HAP-1 (cell line): ENCODE data around the gene SAP30BP.

ENCODE experiments used
- DNase-seq, 2 experiments: peaks; one replicate each; pipeline ENCODE4 v3.0.0-alpha.2; 2016 to 2020; ENCODE audit warnings: low spot score in 2 of 2
- H3K27me3 ChIP-seq: fragments of 250-450 bp; sonication (Bioruptor Pico); 2 replicates; pipeline ENCODE4 v1.5.1; 2020; ENCODE audit warnings: low read depth, mild to moderate bottlenecking, moderate library complexity
- H3K36me3 ChIP-seq: fragments of 250-450 bp; sonication (Bioruptor Pico); replicated peaks from 2 replicates; pipeline ENCODE4 v1.5.1; 2020; ENCODE audit warnings: mild to moderate bottlenecking
- H3K4me1 ChIP-seq: fragments of 250-450 bp; sonication (Bioruptor Pico); 2 replicates; pipeline ENCODE4 v1.5.1; 2020; ENCODE audit warnings: mild to moderate bottlenecking
- H3K4me3 ChIP-seq: fragments of 250-450 bp; sonication (Bioruptor Pico); 2 replicates; pipeline ENCODE4 v1.5.1; 2020; ENCODE audit warnings: mild to moderate bottlenecking, moderate library complexity
- H3K9me3 ChIP-seq: fragments of 250-450 bp; sonication (Bioruptor Pico); 2 replicates; pipeline ENCODE4 v1.5.1; 2020; ENCODE audit warnings: mild to moderate bottlenecking, moderate library complexity
- in situ Hi-C: fragments of 300-500 bp; cut with MboI; formaldehyde crosslinking; loops from 3 replicates; pipeline ENCODE4 v1.14.3; 2020; ENCODE audit warnings: low sequenced_read_pairs, inconsistent platforms, mixed read lengths

The SAP30BP gene

DNA sequence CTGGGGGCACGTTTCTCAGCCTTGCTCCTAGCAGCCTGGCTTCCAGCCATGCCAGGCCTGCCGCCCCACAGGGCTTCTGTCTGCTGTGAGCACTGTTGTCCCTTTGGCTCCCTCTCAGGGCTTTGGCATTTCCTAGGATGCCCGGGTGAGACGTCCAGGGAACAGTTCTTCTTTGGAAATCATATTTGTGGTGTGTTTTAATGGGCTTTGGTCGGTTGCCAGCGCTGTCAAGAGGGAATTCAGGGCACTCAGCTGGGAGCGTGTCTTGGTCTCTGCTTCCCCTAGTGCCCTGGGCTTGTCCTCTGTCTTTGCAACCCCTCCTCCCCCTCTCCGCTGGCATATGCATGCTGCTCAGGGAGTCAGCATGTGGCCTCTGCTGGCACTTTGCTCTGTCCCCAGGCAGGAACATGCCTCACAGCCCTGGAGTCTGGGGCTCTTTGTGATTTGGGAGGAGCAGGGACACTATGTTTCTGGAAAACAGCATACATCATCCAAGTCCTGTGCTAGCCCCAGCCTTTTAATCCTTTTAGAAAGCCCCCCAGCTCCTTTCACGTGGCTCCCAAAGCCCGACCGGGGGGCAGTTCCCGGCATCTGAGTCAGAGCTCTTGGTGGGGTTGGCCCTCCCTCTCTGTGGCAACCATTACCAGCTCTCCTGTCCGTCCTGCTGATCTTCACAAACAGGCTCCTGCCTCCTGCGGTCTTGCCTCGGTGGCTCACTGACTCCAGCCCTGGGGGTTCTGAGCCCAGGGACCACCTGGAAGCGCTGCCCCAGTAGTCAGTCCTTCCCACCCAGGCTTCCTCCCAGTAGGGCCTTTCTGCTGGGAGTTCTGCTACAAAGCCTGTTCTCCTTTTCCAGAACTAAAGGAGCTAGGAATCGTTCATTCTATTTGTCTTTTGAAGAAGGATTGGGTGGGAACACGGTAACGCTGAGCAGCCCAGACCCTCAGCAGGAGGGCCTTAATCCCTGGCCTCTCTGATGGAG, 26.7 kb downstream of the SAP30BP start:
- H3K27me3 ChIP-seq = no peaks in the 10 kb centered on the region
- no peaks in the 10 kb centered on the region for H3K4me1 ChIP-seq
- H3K4me3 ChIP-seq = no peak overlapping the region
- in situ Hi-C loops = no loop called here
- DNase-seq = no peak
- H3K36me3 ChIP-seq = peaks cover 35% of the 10 kb centered on the region
- H3K9me3 ChIP-seq = no peaks in the 10 kb centered on the region

- in situ Hi-C loops = no loop called here
- H3K27me3 ChIP-seq = no peaks in the 10 kb centered on the region
- H3K4me3 ChIP-seq = no peak overlapping the region
Observed at GRCh38 chr17:75694536-75694935, 27.4 kb downstream of the SAP30BP start.

DNA sequence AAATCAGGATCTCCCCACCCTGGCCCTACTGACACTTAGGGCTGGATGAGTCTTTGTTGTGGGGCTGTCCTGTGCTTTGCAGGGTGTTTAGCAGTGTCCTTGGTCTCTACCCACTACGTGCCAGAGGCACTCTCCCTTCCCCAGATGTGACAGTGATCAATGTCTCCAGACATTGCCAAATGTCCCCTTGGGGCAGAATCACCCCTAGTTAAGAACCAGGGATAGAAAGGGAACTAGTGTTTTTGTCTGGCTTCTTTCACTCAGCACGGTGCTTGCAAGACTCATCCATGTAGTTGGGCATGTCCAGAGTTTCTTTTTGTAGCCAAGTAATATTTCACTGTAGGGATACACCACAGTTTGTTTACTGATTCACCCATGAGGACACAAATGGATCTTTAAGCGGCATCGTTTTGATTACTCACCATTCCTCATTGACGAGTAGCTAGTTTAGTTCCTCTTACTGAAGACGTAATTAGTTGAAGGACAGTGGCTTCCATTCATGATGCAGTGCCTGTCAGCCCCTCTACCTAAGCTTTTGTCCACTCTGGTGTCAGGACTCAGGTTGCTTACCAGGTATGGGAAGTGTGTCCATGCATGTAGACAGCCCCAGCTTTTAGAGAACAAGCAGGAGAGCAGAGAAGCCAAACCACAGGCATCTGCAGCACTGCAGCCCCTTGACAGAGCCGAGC, 28.1 kb downstream of the SAP30BP start:
- Histone ChIP-seq H3K4me1 (no peaks in the 10 kb centered on the region), H3K9me3 (no peaks in the 10 kb centered on the region), H3K27me3 (no peaks in the 10 kb centered on the region), H3K4me3 (no peak overlapping the region), H3K36me3 (peaks cover 50% of the 10 kb centered on the region)
- DNase-seq = no peak
- in situ Hi-C loops = no loop called here

More at GRCh38 chr17:75694536-75694935, 27.4 kb downstream of the SAP30BP start:
- H3K36me3 ChIP-seq = peaks cover 43% of the 10 kb centered on the region
- no peaks in the 10 kb centered on the region for H3K4me1 ChIP-seq
- H3K9me3 ChIP-seq = no peaks in the 10 kb centered on the region
- no peak for DNase-seq

DNA sequence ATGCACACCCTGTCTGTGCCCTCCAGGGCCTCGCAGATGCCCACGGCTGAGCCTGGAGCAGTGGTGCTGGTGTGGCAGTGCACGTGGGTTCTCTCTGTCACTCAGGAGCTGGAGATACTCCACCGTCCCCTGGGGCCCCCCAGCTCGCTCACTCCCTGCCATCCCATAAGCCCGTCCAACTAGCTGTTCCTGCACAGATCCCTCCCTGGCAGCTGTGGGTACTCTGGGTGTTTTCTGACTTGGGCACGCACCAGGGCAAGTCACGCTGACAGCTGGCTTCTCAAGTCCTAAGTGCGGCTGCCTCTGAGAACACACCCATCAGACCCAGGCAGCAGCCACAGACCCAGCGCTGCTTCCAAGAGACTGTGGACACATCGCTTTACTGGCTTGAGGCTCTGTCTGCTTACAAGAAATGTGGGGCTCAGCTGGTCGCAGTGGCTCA, 28.7 kb downstream of the SAP30BP start:
- no peaks in the 10 kb centered on the region for H3K4me1 ChIP-seq
- peaks cover 56% of the 10 kb centered on the region for H3K36me3 ChIP-seq
- H3K27me3 ChIP-seq = no peaks in the 10 kb centered on the region
- no peak overlapping the region for H3K4me3 ChIP-seq
- DNase-seq = no peak
- H3K9me3 ChIP-seq = no peaks in the 10 kb centered on the region
- in situ Hi-C loops = no loop called here

GRCh38 chr17:75697651-75698291, 30.6 kb downstream of the SAP30BP start:
- Histone ChIP-seq H3K27me3 (no peaks in the 10 kb centered on the region), H3K4me1 (no peaks in the 10 kb centered on the region), H3K9me3 (no peaks in the 10 kb centered on the region), H3K36me3 (peaks cover 70% of the 10 kb centered on the region), H3K4me3 (no peak overlapping the region)
- in situ Hi-C loops = no loop called here
- DNase-seq = no peak

DNA sequence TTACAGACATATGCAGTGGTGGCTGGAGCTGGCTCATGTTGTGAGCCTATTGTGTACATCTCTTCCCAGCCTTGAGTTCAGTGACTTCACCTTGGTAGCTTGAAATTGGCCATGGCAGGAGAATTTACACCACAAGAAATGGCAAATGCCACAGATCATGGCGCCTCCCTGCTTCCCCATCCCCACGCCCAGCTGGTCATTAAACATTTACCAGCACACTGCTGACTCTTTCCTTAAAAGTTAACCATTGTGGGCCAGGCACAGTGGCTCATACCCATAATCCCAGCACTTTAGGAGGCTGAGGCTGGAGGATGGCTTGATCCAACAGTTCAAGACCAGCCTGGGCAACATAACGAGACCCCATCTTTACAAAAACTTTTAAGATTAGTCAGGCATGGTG, 31.5 kb downstream of the SAP30BP start:
- no peak overlapping the region for H3K4me3 ChIP-seq
- DNase-seq = no peak
- peaks cover 79% of the 10 kb centered on the region for H3K36me3 ChIP-seq
- in situ Hi-C loops = no loop called here
- H3K9me3 ChIP-seq = no peaks in the 10 kb centered on the region
- H3K27me3 ChIP-seq = no peaks in the 10 kb centered on the region
- H3K4me1 ChIP-seq = no peaks in the 10 kb centered on the region

- Histone ChIP-seq H3K4me3 (no peak overlapping the region), H3K4me1 (no peaks in the 10 kb centered on the region), H3K27me3 (no peaks in the 10 kb centered on the region), H3K36me3 (peaks cover 86% of the 10 kb centered on the region), H3K9me3 (no peaks in the 10 kb centered on the region)
- in situ Hi-C loops = no loop called here
- DNase-seq = no peak
Observed at GRCh38 chr17:75701288-75701687, 34.1 kb downstream of the SAP30BP start.

DNA sequence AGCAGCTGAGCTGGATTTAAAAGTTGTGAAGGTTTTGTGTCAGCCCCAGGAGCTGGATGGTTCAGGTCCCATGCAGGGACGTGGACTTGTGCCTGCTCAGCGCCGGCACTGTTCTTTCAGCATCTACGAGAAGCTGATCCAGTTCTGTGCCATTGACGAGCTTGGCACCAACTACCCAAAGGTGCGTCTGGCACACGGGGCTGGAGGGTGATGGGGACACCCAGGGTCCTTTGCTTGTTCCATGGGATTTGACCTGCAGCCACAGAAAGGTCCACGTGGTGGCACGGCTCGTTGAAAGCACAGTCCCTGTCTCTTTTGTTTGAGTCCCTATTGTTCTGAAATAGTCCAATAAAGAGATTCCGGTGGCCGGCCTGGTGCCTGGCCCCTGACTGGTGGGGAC, 36.1 kb downstream of the SAP30BP start:
- H3K9me3 ChIP-seq = no peaks in the 10 kb centered on the region

GRCh38 chr17:75703591-75703990, 36.5 kb downstream of the SAP30BP start:
- no peaks in the 10 kb centered on the region for H3K4me1 ChIP-seq
- peaks cover 82% of the 10 kb centered on the region for H3K36me3 ChIP-seq
- DNase-seq = no peak
- in situ Hi-C loops = no loop called here
- H3K27me3 ChIP-seq = no peaks in the 10 kb centered on the region
- no peaks in the 10 kb centered on the region for H3K9me3 ChIP-seq
- H3K4me3 ChIP-seq = no peak overlapping the region

More for the DNA sequence above, 36.1 kb downstream of the SAP30BP start:
- no peaks in the 10 kb centered on the region for H3K4me1 ChIP-seq
- DNase-seq = no peak
- H3K4me3 ChIP-seq = no peak overlapping the region
- in situ Hi-C loops = no loop called here
- peaks cover 82% of the 10 kb centered on the region for H3K36me3 ChIP-seq
- no peaks in the 10 kb centered on the region for H3K27me3 ChIP-seq

- no peaks in the 10 kb centered on the region for H3K9me3 ChIP-seq
- no peak for DNase-seq
- H3K4me1 ChIP-seq = no peaks in the 10 kb centered on the region
- no peaks in the 10 kb centered on the region for H3K27me3 ChIP-seq
- peaks cover 66% of the 10 kb centered on the region for H3K36me3 ChIP-seq
- H3K4me3 ChIP-seq = no peak overlapping the region
- in situ Hi-C loops = no loop called here
Observed at GRCh38 chr17:75704963-75705875, 38.1 kb downstream of the SAP30BP start.

DNA sequence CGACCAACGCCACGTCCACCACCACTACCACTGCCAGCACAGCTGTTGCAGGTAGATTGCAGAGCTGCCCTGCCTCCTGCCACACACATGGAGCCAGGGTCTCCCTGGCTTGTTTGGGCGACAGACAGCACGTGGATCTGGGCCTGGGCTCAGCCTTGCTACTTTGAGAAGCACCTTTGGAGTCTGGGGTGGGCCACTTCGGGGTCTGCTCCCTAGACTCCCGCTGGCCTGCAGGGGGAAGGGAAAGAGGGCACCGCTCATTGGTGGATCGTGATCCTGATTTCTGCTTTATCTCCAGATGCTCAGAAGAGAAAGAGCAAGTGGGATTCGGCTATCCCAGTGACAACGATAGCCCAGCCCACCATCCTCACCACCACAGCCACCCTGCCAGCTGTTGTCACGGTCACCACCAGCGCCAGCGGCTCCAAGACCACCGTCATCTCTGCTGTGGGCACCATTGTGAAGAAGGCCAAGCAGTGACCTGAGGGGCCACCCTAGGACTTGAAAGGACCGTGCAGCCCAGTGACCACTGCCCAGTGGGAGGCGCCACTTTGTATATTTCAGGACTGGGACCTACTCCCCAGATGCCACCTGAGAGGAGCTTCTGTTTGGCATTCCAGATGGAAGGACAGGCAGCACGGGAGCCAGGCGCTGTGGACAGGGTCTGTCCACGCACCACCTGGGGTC, 39.0 kb downstream of the SAP30BP start:
- Histone ChIP-seq H3K4me3 (no peak overlapping the region), H3K36me3 (peaks cover 56% of the 10 kb centered on the region)
- in situ Hi-C loops = no loop called here

DNA sequence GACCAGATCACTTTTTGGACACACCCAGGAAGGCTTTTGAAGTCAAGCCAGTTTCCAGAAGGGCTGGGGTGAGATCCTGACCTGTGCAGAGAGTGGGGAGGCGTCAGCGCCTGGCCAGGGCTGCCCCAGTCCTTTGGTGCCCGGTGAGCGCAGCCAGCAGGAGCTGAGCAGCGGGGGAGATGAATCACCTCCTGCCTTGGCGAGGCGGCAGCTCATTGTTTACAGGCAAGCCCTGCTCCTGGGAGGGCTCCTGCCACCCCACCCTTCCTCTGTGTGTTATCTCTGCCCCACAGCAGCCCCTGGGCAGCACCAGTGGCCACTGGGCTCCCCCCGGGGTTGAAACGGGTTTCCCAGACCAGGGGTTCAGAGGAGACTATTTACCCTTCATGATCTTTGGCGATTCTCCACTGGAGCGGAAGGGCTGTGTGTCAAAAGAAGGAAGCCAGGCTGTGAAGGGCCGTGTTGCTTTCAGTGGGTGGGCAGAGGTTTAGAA, 40.0 kb downstream of the SAP30BP start:
- peaks cover 47% of the 10 kb centered on the region for H3K36me3 ChIP-seq
- in situ Hi-C loops = no loop called here
- no peak overlapping the region for H3K4me3 ChIP-seq
- H3K9me3 ChIP-seq = no peaks in the 10 kb centered on the region
- H3K4me1 ChIP-seq = no peaks in the 10 kb centered on the region
- H3K27me3 ChIP-seq = no peaks in the 10 kb centered on the region
- no peak for DNase-seq

More for the DNA sequence above, 39.0 kb downstream of the SAP30BP start:
- Histone ChIP-seq H3K27me3 (no peaks in the 10 kb centered on the region), H3K9me3 (no peaks in the 10 kb centered on the region), H3K4me1 (no peaks in the 10 kb centered on the region)
- no peak for DNase-seq
